ENCODE measurements around the gene MYO19. TPM values are rescaled to one million over a fixed set of nuclear protein-coding genes. Genes with fewer than 3 reads are reported as not detected.

MYO19 gene
- total RNA-seq, 1 experiment from 2014 or later = 167 TPM

DNA sequence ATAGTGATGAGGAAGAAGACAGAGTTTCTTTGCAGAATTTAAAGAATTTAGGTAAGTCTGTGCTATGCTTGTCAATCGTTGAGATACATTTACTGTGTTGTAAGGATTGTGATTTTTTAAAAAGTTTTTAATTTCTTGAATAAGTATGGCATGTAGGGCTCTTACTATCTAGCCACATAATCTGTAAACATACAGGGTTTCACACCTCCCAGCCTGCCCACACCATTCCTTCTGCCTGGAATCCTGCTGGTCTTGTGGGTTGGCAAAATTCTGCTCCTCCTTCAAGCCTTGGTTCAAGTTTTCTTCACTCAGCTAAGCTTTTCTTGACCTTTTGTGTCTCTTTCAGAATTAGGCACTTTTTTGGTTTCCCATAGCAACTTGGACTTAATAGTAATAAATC lies 40.7 kb downstream of the MYO19 start:
- no peak overlapping the region for H2AFZ ChIP-seq (ENCODE audit: low read depth, low read length, poor library complexity, severe bottlenecking)
- POLR2A ChIA-PET = interaction anchor here (1.5 kb wide), 1 partner anchor 41 kb away, joined by 3 read pairs; the partner anchor contains the start of genes MYO19 and PIGW
- no peak overlapping the region for H3K27ac ChIP-seq (ENCODE audit: low read depth, low read length)
- no peak for ATAC-seq
- no peaks in the 10 kb centered on the region for H3K4me1 ChIP-seq (ENCODE audit: control insufficient read depth in 1 of 2, insufficient read depth in 2 of 2, low read length in 2 of 2)
- CTCF ChIA-PET = no interaction called here
- intact Hi-C loops (cut with micrococcal nuclease) = no loop called here
- H3K4me2 ChIP-seq (ENCODE audit: low read length) = no peak overlapping the region
- RAD21 ChIA-PET (ENCODE audit: low non-redundant PET in 1 of 2, low total read pairs in 2 of 2, uncharacterized antibody in 2 of 2, unreplicated experiment in 2 of 2) = no interaction called here
- H3K27me3 ChIP-seq (ENCODE audit: insufficient read depth, low read length) = no peaks in the 10 kb centered on the region
- BruUV-seq (replicated peaks) = no TSS peak
- no peaks in the 10 kb centered on the region; a peak in 1 of 4 replicates for H3K9me3 ChIP-seq (ENCODE audit: control insufficient read depth in 1 of 2, insufficient read depth in 1 of 2, low read depth in 1 of 2, low read length in 2 of 2)
- H3K4me3 ChIP-seq (replicated peaks in 1 of 2; ENCODE audit: low read depth in 1 of 2, low read length in 2 of 2) = no peak overlapping the region
- H3K9ac ChIP-seq (ENCODE audit: low read length) = no peak overlapping the region
- 0 out of 2 replicates have a peak, but pooled peaks cover 5% of the 10 kb centered on the region for H4K20me1 ChIP-seq (ENCODE audit: insufficient read depth)
- H3K36me3 ChIP-seq (ENCODE audit: control insufficient read depth in 1 of 2, insufficient read depth in 2 of 2, low read length in 2 of 2) = peaks cover 40 to 43% of the 10 kb centered on the region in 2 experiments
- no peaks in the 10 kb centered on the region for H3K9me2 ChIP-seq (ENCODE audit: insufficient read depth)
- peaks cover 29% of the 10 kb centered on the region for H3K79me2 ChIP-seq (ENCODE audit: insufficient read depth, low read length)
- TF ChIP-seq EGR1 (IDR thresholded peaks at IDR 0.05; ENCODE audit: low read depth) = no peak
- no peak for TF ChIP-seq ELF1 (IDR thresholded peaks at IDR 0.05; ENCODE audit: borderline replicate concordance, low read depth)
- no peak for TF ChIP-seq ZNF274 (IDR thresholded peaks at IDR 0.05; ENCODE audit: low read depth, low read length)
- no peak for TF ChIP-seq SRF (IDR thresholded peaks at IDR 0.05; ENCODE audit: low read depth)
- TF ChIP-seq CBX3 (IDR thresholded peaks at IDR 0.05; ENCODE audit: low read depth) = no peak
- TF ChIP-seq ZFX (IDR thresholded peaks at IDR 0.05) = no peak
- no peak for TF ChIP-seq POLR2AphosphoS5 (IDR thresholded peaks at IDR 0.05; ENCODE audit: low read depth, low read length)
- no peak for TF ChIP-seq YY1 (IDR thresholded peaks at IDR 0.05; ENCODE audit: extremely low read depth, insufficient replicate concordance, low read depth, low read length)
- no peak for TF ChIP-seq CEBPB (IDR thresholded peaks at IDR 0.05; ENCODE audit: low read depth)
- TF ChIP-seq, protein P1, sequence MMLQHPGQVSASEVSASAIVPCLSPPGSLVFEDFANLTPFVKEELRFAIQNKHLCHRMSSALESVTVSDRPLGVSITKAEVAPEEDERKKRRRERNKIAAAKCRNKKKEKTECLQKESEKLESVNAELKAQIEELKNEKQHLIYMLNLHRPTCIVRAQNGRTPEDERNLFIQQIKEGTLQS (IDR thresholded peaks at IDR 0.05) = no peak
- TF ChIP-seq JUND (IDR thresholded peaks at IDR 0.05) = no peak
- TF ChIP-seq, protein P2, sequence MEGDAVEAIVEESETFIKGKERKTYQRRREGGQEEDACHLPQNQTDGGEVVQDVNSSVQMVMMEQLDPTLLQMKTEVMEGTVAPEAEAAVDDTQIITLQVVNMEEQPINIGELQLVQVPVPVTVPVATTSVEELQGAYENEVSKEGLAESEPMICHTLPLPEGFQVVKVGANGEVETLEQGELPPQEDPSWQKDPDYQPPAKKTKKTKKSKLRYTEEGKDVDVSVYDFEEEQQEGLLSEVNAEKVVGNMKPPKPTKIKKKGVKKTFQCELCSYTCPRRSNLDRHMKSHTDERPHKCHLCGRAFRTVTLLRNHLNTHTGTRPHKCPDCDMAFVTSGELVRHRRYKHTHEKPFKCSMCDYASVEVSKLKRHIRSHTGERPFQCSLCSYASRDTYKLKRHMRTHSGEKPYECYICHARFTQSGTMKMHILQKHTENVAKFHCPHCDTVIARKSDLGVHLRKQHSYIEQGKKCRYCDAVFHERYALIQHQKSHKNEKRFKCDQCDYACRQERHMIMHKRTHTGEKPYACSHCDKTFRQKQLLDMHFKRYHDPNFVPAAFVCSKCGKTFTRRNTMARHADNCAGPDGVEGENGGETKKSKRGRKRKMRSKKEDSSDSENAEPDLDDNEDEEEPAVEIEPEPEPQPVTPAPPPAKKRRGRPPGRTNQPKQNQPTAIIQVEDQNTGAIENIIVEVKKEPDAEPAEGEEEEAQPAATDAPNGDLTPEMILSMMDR (IDR thresholded peaks at IDR 0.05 in 2 of 3, conservative IDR thresholded peaks at IDR 0.05 in 1 of 3; ENCODE audit: borderline replicate concordance in 1 of 3, insufficient read depth in 1 of 3, low read depth in 2 of 3, low read length in 2 of 3) = no peak
- no peak for TF ChIP-seq EZH2phosphoT487 (IDR thresholded peaks at IDR 0.05; ENCODE audit: borderline replicate concordance)
- TF ChIP-seq TCF7L2 (IDR thresholded peaks at IDR 0.05; ENCODE audit: borderline replicate concordance, extremely low read depth, insufficient read depth, insufficient read length) = no peak
- TF ChIP-seq, protein P3, sequence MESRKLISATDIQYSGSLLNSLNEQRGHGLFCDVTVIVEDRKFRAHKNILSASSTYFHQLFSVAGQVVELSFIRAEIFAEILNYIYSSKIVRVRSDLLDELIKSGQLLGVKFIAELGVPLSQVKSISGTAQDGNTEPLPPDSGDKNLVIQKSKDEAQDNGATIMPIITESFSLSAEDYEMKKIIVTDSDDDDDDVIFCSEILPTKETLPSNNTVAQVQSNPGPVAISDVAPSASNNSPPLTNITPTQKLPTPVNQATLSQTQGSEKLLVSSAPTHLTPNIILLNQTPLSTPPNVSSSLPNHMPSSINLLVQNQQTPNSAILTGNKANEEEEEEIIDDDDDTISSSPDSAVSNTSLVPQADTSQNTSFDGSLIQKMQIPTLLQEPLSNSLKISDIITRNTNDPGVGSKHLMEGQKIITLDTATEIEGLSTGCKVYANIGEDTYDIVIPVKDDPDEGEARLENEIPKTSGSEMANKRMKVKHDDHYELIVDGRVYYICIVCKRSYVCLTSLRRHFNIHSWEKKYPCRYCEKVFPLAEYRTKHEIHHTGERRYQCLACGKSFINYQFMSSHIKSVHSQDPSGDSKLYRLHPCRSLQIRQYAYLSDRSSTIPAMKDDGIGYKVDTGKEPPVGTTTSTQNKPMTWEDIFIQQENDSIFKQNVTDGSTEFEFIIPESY (IDR thresholded peaks at IDR 0.05; ENCODE audit: extremely low read depth, insufficient replicate concordance, low read length) = no peak
- TF ChIP-seq, protein P4, sequence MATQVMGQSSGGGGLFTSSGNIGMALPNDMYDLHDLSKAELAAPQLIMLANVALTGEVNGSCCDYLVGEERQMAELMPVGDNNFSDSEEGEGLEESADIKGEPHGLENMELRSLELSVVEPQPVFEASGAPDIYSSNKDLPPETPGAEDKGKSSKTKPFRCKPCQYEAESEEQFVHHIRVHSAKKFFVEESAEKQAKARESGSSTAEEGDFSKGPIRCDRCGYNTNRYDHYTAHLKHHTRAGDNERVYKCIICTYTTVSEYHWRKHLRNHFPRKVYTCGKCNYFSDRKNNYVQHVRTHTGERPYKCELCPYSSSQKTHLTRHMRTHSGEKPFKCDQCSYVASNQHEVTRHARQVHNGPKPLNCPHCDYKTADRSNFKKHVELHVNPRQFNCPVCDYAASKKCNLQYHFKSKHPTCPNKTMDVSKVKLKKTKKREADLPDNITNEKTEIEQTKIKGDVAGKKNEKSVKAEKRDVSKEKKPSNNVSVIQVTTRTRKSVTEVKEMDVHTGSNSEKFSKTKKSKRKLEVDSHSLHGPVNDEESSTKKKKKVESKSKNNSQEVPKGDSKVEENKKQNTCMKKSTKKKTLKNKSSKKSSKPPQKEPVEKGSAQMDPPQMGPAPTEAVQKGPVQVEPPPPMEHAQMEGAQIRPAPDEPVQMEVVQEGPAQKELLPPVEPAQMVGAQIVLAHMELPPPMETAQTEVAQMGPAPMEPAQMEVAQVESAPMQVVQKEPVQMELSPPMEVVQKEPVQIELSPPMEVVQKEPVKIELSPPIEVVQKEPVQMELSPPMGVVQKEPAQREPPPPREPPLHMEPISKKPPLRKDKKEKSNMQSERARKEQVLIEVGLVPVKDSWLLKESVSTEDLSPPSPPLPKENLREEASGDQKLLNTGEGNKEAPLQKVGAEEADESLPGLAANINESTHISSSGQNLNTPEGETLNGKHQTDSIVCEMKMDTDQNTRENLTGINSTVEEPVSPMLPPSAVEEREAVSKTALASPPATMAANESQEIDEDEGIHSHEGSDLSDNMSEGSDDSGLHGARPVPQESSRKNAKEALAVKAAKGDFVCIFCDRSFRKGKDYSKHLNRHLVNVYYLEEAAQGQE (IDR thresholded peaks at IDR 0.05; ENCODE audit: low read depth) = no peak
- no peak for TF ChIP-seq POLR2A (IDR thresholded peaks at IDR 0.05; ENCODE audit: borderline replicate concordance, extremely low read depth, insufficient read depth, insufficient read length)
- TF ChIP-seq SP1 (IDR thresholded peaks at IDR 0.05; ENCODE audit: low read depth) = no peak
- TF ChIP-seq, protein P5, sequence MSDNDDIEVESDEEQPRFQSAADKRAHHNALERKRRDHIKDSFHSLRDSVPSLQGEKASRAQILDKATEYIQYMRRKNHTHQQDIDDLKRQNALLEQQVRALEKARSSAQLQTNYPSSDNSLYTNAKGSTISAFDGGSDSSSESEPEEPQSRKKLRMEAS (IDR thresholded peaks at IDR 0.05) = no peak
- TF ChIP-seq SIN3A (IDR thresholded peaks at IDR 0.05; ENCODE audit: low read depth) = no peak
- no peak for DNase-seq (ENCODE audit: low read depth, low spot score)

Data from HCT116 (cell line).